NCI-H1048 (cell line): ENCODE results near the gene KRTAP3-2.
"Not testable (repeated sequence)": the region's sequence is repeated elsewhere in the genome, so short reads cannot be mapped to it uniquely, and the experiment has no call there.

Experiments used
- DNase-seq: peaks from one replicate; lab custom pipeline; 2025; lab: John Stamatoyannopoulos, UW

KRTAP3-2 gene

DNA sequence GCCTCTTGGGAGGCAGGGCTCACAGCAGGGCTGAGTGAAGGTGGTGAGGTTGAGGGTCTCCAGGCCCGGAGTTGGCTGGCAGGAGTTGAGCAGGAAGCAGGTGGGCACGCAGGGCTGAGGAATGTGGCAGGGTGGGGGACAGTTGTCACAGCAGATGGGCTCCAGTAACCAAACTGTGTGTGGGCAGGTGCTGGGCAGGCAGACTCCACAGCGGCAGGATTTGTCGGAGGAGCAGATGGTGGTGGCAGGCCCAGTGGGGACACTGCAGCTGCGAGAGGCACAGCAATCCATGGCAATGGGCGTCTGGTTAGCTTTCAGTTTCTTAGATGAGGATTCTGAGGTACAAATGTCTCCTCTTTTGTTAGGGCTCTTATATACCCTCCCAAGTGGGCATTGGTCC lies at the start of gene KRTAP3-2:
Gene KRTAP3-2 (minus strand): TSS at position 344 of the 400 bp plus-strand sequence. CDS start 53 bp downstream, at position 291.
- not testable (repeated sequence) for DNase-seq

DNA sequence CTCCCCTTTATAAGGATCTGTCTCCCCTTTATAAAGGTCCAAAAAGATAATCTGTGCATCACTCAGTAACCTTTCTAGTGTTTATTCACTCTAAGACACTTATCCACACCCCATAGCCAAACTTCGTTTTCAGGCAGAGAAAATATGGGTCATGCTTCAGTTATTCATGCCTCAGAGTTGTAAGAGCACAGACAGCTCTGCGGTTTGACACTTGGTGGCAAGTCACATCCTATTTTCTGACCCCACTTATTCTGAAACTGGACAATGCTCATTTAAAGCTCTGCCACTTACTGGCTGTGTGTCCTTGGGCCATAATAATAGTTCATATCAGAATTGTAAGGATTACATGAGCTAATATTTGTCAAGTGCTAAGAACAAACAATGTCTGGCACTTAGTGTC lies 49.4 kb upstream of the KRTAP3-2 start:
- DNase-seq: no peak

DNA sequence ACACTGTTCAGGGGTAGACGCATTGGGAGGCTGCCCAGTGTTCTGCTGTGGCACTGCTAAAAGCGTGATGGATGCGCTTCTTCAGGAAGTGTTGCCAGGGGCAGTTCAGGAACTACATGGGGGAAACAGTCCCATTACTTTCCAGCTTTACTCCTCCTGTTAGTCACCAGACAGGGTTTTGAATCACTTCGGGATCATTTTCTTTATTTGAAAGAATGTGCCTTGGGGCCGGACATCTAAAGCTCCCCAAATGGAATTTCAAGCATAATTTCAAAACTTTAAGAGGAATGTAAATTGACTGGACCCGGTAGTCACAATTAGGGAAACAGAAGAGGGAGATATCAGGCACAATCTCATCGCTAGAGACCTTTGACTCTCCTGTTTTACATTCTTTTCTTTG lies 48.7 kb upstream of the KRTAP3-2 start:
- no peak for DNase-seq

DNA sequence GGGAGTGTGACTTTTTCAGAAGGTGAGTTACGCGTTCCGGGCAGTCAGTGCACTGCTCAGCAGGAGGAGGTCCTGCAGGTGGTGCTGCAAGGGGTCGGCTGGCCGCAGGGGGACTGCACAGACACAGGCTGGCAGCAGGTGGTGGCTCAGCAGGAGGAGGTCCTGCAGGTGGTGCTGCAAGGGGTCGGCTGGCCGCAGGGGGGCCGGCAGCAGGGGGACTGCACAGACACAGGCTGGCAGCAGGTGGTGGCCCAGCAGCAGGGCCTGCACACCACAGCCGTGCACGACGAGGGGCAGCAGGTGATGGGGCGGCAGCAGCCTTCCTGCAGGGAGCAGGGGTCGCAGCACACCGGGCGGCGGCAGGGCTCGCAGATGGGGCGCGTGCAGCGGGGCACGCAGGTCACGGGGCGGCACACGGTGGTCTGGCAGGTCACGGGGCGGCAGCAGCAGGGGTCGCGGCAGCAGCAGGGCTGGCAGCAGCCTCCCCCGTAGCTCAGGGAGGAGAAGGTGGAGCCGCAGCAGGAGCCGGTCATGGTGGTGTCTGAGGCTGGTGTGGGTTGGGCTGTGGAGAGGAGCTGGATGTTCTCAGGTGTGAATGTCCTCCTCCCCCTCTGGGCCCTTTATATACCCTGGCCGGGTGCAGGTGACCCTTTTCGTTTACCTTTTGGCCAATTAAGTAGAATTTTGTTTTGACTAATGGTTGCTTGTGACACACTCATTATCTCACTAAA lies 47.2 kb upstream of the KRTAP3-2 start, which contains the start of gene KRTAP2-1:
Gene KRTAP2-1 (minus strand): TSS at position 582 of the 731 bp plus-strand sequence. CDS start 49 bp downstream, at position 533.
- DNase-seq: not testable (repeated sequence)

DNA sequence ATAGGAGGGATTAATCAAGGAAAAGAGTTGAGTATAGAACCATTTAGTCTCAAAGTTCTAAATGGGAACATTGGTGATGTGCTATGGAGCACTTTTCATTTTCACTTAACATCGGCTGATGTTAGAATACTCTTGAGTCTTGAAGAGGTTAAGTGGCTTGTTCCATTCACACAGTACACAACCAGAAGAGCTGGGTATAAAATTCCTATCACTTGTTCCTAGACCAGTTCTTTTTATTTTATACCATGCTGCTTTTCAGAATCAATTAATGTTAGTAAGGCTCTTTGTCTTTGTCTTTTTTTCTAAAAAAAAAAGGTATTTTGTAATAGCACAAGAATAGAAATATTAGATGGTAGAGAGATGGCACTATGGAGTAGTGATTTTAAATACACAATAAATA lies 43.2 kb upstream of the KRTAP3-2 start:
- no peak for DNase-seq

DNA sequence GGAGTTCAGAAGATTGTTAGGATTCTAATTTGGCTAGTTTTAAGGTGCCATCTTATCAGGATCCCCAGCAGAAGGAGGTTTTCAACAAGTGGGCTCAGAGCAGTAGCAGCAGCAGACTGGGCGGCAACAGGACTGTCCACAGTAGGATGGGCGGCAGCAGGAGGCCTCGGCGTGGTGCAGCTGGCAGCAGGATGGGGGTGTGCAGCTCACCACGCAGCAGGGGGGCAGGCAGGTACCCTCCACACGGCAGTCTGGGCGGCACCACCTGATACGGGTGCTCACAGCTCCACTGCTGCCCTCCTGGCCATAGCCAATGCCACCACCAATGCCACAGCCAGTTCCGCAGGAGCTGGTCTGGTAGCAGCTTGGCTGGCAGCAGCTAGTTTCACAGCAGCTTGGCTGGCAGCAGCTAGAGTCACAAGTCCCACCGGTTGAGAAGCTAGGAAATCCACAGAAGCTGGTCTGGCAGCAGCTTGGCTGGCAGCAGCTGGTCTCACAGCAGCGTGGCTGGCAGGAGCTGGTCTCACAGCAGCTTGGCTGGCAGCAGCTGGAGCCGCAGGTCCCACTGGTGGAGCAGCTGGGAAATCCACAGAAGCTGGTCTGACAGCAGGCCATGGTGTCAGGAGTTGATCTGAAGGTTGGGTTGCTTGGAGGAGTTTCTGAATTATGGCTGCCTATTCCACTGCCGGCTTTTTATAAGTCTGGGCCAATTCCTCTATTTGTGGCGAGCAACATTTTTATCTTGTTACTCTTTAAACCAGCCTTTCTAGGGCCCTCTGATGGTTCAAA lies 41.3 kb upstream of the KRTAP3-2 start, which contains the start of gene KRTAP1-1:
Gene KRTAP1-1 (minus strand): TSS at position 668 of the 789 bp plus-strand sequence. CDS start 53 bp downstream, at position 615.
- DNase-seq: not testable (repeated sequence)

DNA sequence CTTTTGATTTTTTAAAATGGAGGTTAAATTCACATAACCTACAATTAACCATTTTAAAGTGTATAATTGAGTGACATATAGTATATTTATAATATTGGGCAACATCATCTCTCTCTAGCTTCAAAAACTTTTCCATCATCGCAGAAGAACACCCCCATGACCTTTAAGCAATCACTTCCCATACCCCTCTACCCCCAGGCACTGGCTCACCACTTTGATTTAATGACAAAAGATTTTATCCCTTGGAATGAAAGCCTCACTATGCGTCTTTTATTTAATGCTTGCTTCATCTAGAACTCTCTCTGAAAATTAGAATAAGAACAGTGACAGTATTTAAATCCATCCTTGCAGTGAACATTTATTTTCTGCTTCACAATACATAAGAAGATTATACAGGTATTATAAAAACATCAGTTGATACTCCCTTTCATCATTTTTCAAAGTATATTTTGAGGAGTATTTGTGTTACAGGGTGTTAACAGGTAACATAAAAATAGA lies 38.2 kb upstream of the KRTAP3-2 start:
- DNase-seq: no peak

DNA sequence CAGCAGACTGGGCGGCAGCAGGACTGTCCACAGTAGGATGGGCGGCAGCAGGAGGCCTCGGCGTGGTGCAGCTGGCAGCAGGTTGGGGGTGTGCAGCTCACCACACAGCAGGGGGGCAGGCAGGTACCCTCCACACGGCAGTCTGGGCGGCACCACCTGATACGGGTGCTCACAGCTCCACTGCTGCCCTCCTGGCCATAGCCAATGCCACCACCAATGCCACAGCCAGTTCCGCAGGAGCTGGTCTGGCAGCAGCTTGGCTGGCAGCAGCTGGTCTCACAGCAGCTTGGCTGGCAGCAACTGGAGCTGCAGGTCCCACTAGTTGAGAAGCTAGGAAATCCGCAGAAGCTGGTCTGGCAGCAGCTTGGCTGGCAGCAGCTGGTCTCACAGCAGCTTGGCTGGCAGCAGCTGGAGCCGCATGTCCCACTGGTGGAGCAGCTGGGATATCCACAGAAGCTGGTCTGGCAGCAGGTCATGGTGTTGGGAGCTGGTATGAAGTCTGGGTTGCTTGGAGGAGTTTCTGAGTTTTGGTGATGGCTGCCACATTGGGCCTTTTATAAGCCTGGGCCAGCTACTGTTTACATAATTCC lies 34.7 kb upstream of the KRTAP3-2 start, which contains the start of gene KRTAP1-3:
Gene KRTAP1-3 (minus strand): TSS at position 529 of the 590 bp plus-strand sequence. CDS start 53 bp downstream, at position 476.
- DNase-seq: not testable (repeated sequence)

DNA sequence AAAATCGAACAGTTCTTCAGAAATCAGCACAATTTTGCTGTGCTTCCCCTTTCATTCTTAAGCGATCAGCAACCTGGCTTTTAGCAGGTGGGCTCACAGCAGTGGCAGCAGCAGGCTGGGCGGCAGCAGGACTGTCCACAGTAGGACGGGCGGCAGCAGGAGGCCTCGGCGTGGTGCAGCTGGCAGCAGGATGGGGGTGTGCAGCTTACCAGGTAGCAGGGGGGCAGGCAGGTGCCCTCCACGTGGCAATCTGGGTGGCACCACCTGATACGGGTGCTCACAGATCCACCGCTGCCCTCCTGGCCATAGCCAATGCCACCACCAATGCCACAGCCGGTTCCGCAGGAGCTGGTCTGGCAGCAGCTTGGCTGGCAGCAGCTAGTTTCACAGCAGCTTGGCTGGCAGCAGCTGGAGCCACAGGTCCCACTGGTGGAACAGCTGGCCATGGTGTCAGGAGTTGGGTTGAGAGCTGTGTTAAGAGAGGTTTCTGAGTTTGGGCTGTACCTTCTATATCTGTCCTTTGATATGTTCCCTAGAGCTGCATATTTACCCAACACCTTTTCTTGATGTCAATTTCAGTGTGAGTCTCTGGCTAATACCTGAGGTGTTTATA lies 30.0 kb upstream of the KRTAP3-2 start, which contains the start of gene KRTAP1-4:
Gene KRTAP1-4 (minus strand): TSS at position 563 of the 613 bp plus-strand sequence. CDS start 117 bp downstream, at position 446.
- no peak for DNase-seq

DNA sequence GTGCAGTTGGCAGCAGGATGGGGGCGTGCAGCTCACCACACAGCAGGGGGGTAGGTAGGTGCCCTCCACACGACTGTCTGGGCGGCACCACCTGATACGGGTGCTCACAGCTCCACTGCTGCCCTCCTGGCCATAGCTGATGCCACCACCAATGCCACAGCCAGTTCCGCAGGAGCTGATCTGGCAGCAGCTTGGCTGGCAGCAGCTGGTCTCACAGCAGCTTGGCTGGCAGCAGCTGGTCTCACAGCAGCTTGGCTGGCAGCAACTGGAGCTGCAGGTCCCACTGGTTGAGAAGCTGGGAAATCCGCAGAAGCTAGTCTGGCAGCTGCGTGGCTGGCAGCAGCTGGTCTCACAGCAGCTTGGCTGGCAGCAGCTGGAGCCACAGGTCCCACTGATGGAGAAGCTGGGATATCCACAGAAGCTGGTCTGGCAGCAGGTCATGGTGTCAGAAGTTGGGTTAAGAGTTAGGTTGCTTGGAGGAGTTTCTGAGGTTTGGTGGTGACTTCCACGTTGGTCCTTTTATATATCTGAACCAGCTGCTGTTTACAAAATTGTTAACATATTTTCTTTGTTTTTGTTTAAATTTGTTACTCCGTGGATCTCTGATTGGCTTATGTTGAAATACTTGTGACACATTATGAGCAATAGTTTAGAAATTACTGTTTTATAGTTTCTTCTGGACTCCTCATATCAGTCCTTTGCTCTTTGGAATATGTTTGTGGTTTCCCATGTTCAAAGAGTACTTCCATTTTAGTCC lies 27.2 kb upstream of the KRTAP3-2 start, which contains the start of gene KRTAP1-5:
Gene KRTAP1-5 (minus strand): TSS at position 494 of the 757 bp plus-strand sequence. CDS start 53 bp downstream, at position 441.
- no peak for DNase-seq

DNA sequence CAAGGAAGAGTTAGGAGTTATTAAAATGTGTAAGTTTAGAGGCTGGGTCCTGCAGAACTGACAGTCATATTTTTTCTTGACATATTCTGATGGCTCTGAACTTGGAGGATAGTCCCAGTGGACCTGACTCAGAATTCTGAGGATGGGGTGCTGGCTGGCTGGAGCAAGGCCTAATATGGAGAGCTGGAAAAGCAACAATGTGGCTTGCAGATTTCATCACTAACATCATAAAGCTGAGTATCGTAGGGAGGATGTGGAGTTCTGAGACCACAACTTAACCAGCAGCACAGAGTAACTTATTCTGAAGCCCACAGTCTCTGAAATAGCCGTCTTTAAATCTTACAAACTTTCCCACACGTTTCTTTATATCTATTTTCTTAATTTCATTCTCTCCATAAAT lies 25.0 kb upstream of the KRTAP3-2 start:
- no peak for DNase-seq

DNA sequence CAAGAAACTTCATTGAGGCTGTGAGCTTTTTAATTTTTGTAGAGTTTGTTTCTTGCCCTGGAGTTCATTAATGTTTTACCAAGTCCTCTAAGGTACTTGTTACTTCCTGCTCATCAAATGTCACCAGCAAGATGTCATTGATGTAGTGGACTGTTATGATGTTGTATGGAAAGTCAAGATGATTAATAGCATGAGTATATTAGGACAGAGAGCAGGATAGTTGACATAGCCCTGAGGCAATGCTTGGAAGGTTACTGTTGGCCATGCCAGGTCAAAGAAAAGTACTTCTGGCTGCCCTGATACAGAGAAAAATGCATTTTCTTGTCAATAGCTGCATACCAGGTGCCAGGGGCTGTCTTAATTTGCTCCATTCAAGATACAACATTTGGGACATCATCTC lies 20.6 kb upstream of the KRTAP3-2 start:
- no peak for DNase-seq

DNA sequence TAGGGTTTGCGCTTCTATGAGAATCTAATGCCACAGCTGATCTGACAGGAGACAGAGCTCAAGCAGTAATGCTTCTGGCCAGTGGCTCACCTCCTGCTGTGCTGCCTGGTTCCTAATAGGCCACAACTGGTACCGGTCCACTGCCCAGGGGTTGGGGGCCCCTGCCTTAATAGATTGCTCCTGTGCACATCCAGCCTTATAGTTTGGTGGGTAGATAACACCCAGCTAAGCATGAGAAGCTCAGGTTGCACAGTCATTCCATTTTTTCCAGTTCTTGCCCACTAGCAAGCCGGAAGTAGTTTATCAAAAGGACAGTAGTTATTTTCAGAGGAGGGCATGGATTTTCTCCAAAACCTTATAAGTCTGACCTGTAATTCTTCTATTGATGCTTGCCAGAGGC lies 19.7 kb upstream of the KRTAP3-2 start:
- DNase-seq: no peak

DNA sequence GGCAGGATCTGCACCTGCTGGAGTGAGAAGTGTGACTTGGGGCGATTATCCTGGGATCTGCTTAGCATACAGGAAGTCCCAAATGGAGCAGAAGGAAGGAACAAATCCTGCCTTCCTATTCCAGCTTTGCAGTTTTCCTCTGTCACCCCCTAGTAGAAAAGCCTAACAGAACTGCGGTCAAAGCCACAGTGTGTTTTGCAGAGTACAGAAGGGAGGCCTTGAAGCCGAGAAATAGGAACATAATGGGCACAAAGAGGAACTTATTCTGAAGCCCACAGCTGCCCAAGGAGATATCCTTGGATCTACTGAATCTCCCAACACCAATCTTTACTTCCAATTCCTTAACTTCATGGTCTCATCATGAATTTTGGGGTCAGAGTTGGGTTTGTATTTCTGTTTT lies 18.8 kb upstream of the KRTAP3-2 start:
- DNase-seq: no peak

DNA sequence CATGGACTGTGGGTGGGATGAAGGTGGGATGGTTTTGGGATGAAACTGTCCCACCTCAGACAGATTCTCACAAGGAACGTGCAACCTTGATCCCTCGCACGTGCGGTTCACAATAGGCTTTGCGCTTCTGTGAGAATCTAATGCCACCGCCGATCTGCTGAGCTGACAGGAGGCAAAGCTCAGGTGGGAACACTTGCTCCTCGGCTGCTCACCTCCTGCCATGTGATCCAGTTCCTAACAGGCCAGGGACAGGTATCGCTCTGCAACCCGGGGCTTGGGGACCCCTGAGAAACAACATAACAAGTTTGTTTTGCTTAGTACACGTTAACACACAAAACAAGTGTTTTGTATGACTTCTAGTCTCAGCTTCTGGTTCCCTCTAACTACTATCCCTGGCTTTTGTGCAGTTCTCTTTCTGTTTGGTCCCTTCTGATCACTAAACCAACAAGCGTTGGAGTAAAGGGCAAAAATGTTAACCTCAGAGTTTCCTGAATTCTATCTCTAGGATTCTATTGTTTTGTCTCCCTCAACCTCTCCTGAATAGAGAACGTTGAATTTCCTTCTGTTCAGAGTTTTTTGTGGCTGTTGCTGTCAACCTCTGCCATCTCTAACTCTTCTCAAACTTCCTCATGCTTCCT lies 17.0 kb upstream of the KRTAP3-2 start:
- DNase-seq: no peak

DNA sequence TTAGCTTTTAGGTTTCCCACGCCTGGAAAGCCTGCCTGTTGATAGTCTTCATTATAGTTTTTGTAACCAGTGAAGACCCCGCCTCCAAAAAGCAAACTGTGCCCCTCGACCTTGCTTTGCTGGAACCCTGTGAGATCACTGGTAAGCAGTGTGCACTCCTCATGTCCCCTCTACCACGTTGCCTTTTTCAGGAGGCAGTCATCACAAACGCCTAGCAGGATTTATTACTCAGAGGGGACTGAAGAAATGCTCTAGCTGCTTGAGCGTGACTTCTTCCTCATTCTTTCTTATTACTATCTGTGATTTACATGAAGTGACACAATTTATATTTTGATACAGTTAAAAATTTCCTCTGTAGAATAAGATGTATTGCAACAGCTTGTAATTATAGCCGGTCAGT lies 15.7 kb upstream of the KRTAP3-2 start:
- no peak for DNase-seq

DNA sequence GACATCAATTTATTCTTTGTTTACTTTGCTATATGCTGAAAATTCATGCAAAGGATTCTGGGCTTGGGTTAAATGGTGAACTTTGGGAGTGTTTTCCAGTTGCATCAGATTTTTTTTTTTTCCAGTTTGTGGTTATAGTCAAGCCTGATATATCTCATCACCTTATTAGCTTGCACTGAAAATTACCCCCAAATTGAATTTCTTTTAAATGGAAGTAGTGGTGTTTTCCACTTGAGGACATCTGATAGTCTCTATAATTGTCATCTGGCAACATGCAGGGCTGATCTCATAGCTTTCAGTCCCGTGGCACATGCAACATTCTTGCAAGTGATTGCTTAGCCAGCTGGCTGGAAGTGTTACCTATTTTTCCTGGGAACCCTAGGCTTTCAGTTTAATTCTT lies 13.9 kb upstream of the KRTAP3-2 start:
- no peak for DNase-seq

DNA sequence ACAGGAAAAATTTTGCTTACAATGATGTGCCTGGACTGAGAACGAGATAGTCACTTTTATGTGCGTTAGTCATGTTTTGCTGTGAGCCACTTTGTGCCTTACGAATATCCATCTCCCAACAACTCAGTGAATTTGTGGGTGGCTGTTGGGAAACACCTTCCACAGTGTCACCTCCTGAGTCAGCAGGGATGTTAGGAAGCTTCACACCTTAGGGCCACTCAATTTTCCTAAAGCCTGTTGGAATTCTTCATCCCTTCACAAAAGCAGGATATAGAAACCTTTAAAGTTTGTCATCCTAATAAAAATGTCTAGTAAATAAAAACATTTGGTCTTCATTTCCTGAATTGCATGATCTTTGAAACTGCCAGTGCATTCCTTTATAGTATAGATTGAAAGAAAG lies 13.5 kb upstream of the KRTAP3-2 start:
- DNase-seq: no peak

DNA sequence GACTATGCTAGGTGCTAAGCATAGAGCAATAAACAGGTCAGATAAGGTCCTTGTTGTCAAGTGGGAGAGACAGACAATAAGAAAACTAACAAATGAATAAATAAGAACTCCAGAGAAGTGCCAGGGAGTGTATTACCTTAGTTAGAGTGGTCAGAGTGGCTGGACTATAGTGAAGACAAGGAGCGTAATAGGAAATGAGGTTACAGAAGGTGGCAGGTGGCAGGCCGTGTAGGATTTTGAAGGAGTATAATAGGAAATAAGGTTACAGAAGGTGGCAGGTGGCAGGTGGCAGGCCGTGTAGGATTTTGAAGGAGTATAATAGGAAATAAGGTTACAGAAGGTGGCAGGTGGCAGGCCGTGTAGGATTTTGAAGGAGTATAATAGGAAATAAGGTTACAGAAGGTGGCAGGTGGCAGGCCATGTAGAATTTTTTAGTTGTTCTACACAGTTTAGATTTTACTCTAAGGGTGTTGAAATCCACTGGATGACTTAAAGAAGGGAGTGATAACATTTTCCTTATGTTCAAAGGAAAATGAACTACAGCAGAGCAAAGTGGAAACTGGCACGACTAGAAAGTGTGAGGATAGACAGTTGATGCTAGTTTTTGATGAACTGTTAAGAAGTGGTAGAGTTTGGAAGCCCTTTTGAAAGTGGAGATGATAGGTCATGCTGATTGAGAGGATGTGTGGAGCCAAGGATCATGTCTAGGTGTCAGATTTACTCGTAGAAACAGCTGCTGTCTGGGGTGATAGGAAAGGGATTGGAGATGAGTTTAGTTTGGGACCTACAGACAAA lies 12.8 kb upstream of the KRTAP3-2 start:
- DNase-seq: no peak
